GM20000 (cell line): ENCODE results near the gene CAMTA1.

Experiments
- DNase-seq: peaks from one replicate; pipeline ENCODE4 v3.0.0; 2012; ENCODE audit warnings: low spot score
- TF ChIP-seq, protein P1 (sequence below): IDR thresholded peaks from 2 replicates; pipeline ENCODE4 v1.5.1; 2012; ENCODE audit warnings: mild to moderate bottlenecking, control low read depth; ENCODE audit errors: extremely low read depth, missing control alignments

The CAMTA1 gene

DNA sequence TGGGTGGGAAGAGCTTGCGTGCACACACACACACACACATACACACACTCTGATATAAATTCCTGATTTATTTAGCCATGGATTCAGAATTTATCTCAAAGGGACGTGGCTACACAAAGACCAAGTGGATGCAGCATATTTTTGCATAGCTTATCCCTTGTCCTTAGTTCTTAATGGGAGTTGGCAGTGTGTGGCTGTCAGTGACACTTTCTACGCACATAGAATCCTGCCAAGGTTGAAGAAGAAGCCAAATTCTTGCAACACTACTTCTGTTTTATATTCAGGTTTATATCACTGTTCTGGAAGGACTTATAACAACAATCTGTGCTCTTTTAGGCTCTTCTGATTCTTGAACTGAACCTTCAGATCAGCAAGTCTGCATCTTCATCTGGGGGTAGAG, 292.7 kb downstream of the CAMTA1 start:
- TF ChIP-seq, protein P1, sequence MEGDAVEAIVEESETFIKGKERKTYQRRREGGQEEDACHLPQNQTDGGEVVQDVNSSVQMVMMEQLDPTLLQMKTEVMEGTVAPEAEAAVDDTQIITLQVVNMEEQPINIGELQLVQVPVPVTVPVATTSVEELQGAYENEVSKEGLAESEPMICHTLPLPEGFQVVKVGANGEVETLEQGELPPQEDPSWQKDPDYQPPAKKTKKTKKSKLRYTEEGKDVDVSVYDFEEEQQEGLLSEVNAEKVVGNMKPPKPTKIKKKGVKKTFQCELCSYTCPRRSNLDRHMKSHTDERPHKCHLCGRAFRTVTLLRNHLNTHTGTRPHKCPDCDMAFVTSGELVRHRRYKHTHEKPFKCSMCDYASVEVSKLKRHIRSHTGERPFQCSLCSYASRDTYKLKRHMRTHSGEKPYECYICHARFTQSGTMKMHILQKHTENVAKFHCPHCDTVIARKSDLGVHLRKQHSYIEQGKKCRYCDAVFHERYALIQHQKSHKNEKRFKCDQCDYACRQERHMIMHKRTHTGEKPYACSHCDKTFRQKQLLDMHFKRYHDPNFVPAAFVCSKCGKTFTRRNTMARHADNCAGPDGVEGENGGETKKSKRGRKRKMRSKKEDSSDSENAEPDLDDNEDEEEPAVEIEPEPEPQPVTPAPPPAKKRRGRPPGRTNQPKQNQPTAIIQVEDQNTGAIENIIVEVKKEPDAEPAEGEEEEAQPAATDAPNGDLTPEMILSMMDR: no peak
- no peak for DNase-seq

DNA sequence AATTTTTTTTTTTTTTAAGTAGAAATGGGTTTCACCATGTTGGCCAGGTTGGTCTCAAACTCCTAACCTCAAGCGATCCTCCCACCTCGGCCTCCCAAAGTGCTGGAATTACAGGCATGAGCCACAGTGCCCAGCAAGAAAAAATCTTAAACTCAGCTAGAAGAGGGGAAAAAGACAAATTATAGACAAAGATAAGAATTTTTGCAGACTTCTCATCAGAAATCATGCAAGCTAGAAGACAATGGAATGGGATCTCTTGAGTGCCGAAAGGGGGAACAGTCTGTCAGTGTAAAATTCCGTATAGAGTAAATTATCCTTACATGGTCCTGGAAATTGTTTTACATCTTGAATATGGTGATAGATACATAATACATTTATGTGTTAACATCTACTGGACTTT, 294.4 kb downstream of the CAMTA1 start:
- TF ChIP-seq, protein P1: no peak
- no peak for DNase-seq

DNA sequence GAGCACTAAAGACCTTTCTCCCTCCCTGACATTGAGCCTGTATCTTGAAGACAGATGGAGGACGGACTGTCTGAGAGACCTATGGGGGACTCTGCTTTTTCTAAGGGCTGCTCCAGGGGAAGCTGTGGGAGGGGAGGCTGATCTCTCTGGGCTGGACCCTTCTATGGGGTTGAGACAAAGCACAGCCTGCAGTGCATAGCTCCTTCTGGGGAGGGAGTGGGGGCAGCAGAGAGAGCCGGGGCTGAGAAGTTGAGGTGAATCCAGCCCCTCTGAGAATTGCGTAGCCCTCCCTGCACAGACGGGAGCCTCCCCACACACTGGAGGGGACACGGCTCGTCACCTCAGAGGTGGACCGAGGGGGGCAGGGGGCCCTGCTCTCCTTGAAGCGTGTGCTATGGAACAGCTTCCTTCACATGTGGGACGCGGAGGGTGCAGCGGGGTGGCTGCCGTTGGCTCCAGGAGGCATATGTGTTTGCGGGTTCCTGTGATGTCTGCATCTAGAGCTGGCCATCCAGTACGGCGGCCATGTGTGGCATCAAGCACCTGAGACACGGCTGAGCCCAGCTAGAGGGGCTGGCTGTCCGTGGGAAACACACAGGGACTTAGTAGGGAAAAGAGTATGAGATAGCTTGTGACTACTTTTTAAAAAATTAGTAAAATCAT, 299.1 kb downstream of the CAMTA1 start:
- no peak for DNase-seq
- TF ChIP-seq, protein P1: no peak

DNA sequence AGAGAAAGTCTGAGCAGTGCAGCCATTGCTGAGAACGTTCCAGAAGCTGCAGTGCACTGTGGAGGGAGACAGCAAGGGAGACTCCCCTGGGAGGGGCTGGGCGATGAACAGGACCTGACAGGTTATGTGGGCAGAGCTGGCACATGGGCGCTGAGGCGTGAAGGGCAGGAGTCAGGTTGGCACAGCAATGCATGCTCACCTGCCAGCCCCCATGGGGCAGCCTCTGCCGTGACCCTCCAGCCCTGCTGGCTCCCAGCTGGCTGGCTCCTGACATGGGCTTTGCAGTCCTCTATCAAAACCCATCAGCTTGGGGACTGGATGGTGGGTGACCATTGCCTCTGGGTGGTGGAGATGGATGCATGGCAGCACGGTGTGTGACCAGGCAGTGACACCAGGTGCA, 300.3 kb downstream of the CAMTA1 start:
- no peak for DNase-seq
- TF ChIP-seq, protein P1: no peak

DNA sequence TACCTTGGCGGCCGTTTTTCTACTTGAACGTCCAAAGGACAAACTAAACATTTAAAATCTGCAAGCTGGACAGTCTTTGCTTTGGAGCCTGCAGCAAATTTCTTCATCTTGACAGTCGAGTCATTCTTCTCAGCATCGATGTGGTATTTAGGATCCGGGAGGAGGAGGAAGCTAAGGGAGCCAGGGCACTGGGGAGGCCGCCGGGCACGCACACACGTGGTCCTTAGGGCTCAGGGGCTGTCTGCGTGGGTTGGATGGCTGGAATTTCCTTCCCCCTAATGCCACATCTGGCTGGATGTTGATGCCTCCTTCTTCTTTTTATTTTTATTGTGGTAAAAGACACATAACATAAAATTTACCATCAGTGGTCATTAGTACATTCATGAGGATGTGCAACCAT, 300.9 kb downstream of the CAMTA1 start:
- no peak for DNase-seq
- TF ChIP-seq, protein P1: no peak

DNA sequence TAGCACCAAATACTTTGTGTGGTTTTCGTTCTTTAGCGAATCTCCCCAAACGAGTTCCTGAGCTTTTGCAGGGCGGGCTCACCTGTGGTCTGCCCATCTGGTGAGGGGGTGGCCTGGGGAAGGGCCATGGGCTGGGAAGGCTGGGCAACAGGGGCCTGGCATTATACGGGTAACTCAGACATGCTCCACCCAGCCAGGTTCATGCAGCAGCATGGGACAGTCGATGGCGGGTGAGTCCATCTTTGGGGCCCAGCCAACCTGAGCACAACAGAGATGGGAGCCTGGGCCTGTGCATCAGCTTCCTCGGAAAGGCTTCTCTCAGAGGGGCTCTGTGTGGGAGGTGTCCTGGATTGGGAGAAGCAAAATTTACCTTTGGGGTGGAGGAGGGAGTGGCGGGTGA, 302.6 kb downstream of the CAMTA1 start:
- TF ChIP-seq, protein P1: no peak
- DNase-seq: no peak

DNA sequence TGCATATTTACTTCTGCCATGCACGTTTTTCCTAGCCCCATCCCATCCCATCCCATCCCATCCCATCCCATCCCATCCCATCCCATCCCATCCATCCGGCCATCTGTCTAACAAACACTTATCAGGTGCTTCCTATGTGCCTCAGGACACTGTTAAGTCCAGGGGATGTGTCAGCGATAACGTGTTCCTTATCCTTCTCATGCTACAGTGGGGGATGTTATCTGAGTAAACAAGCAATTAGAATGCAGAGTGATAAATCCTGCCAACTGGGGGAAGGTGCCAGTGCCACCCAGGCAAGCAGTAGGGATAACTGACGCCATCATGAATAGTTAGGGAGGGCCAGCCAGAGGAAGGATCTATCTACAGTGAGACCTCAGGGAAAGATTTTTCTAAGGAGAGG, 304.2 kb downstream of the CAMTA1 start:
- no peak for DNase-seq

More for the DNA sequence above, 304.2 kb downstream of the CAMTA1 start:
- TF ChIP-seq, protein P1: no peak
